ENCODE measurements around the gene EDIL3.
"Not testable (repeated sequence)": the region's sequence is repeated elsewhere in the genome, so short reads cannot be mapped to it uniquely, and the experiment has no call there.

- not testable (repeated sequence) for TF ChIP-seq CTCF, EP300, POLR2A (IDR thresholded peaks at IDR 0.05)
Measured at GRCh38 chr5:84312280-84312679, 72.4 kb downstream of the EDIL3 start.

All from suprapubic skin (tissue), 3 donors.